ENCODE results near the gene THUMPD2.

THUMPD2 gene

GRCh38 chr2:39762448-39762847 lies 16.6 kb downstream of the THUMPD2 start:
- no peak for DNase-seq (ENCODE audit: low read depth)
- no peak for TF ChIP-seq CTCF (IDR thresholded peaks at IDR 0.05; ENCODE audit: low read depth, low read length, missing control alignments)
- no peak overlapping the region for H3K4me3 ChIP-seq (ENCODE audit: low read depth, low read length)

GRCh38 chr2:39757156-39757555 lies 21.9 kb downstream of the THUMPD2 start:
- no peak for TF ChIP-seq CTCF (IDR thresholded peaks at IDR 0.05; ENCODE audit: low read depth, low read length, missing control alignments)
- no peak for DNase-seq (ENCODE audit: low read depth)
- H3K4me3 ChIP-seq (ENCODE audit: low read depth, low read length): no peak overlapping the region

GRCh38 chr2:39755466-39755865 lies 23.6 kb downstream of the THUMPD2 start:
- H3K4me3 ChIP-seq (ENCODE audit: low read depth, low read length): no peak overlapping the region
- TF ChIP-seq CTCF (IDR thresholded peaks at IDR 0.05; ENCODE audit: low read depth, low read length, missing control alignments): no peak
- no peak for DNase-seq (ENCODE audit: low read depth)

- DNase-seq (ENCODE audit: low read depth): no peak
- no peak for TF ChIP-seq CTCF (IDR thresholded peaks at IDR 0.05; ENCODE audit: low read depth, low read length, missing control alignments)
- H3K4me3 ChIP-seq (ENCODE audit: low read depth, low read length): no peak overlapping the region
Measured at GRCh38 chr2:39743269-39743776, 35.7 kb downstream of the THUMPD2 start.

GRCh38 chr2:39741871-39742270 lies 37.2 kb downstream of the THUMPD2 start:
- no peak for TF ChIP-seq CTCF (IDR thresholded peaks at IDR 0.05; ENCODE audit: low read depth, low read length, missing control alignments)
- no peak overlapping the region for H3K4me3 ChIP-seq (ENCODE audit: low read depth, low read length)
- no peak for DNase-seq (ENCODE audit: low read depth)

- H3K4me3 ChIP-seq (ENCODE audit: low read depth, low read length): no peak overlapping the region
- DNase-seq (ENCODE audit: low read depth): no peak
- TF ChIP-seq CTCF (IDR thresholded peaks at IDR 0.05; ENCODE audit: low read depth, low read length, missing control alignments): no peak
Measured at GRCh38 chr2:39739386-39739785, 39.7 kb downstream of the THUMPD2 start.

- DNase-seq (ENCODE audit: low read depth): no peak
- no peak overlapping the region for H3K4me3 ChIP-seq (ENCODE audit: low read depth, low read length)
- TF ChIP-seq CTCF (IDR thresholded peaks at IDR 0.05; ENCODE audit: low read depth, low read length, missing control alignments): no peak
Measured at GRCh38 chr2:39738936-39739335, 40.1 kb downstream of the THUMPD2 start.

Data from GM12864 (cell line).